ENCODE data around the gene ZNF383.
"Not testable (repeated sequence)": the region's sequence is repeated elsewhere in the genome, so short reads cannot be mapped to it uniquely, and the experiment has no call there.

Gene ZNF383

GRCh38 chr19:37217775-37218591 is at the start of gene ZNF383:
Gene ZNF383 (plus strand): TSS chr19:37218214. CDS start chr19:37230454, 12,240 bp downstream.
- DNase-seq (ENCODE audit: low read depth, low spot score), result peak; percentile 75

- peak; percentile 73 for DNase-seq (ENCODE audit: low read depth, low spot score)
These were observed 45.3 kb upstream of the ZNF383 start, which contains the start of gene ZNF585A for GRCh38 chr19:37172368-37173366. Gene ZNF585A (minus strand): TSS chr19:37172695. CDS start chr19:37169910, 2,785 bp downstream.

GRCh38 chr19:37186071-37186470 is 31.9 kb upstream of the ZNF383 start:
- not testable (repeated sequence) for DNase-seq (ENCODE audit: low read depth, low spot score)

- DNase-seq (ENCODE audit: low read depth, low spot score), result not testable (repeated sequence)
These were observed 22.8 kb upstream of the ZNF383 start for GRCh38 chr19:37195248-37195647.

- DNase-seq (ENCODE audit: low read depth, low spot score), result not testable (repeated sequence)
These were observed 20.9 kb upstream of the ZNF383 start for GRCh38 chr19:37197115-37197514.

- no peak for DNase-seq (ENCODE audit: low read depth, low spot score)
These were observed 20.2 kb upstream of the ZNF383 start for GRCh38 chr19:37197768-37198167.

GRCh38 chr19:37217480-37217774 is 587 bp upstream of the ZNF383 start:
- no peak for DNase-seq (ENCODE audit: low read depth, low spot score)

GRCh38 chr19:37218592-37218935 is 550 bp downstream of the ZNF383 start:
- no peak for DNase-seq (ENCODE audit: low read depth, low spot score)

- DNase-seq (ENCODE audit: low read depth, low spot score), result no peak
These were observed 2.4 kb downstream of the ZNF383 start for GRCh38 chr19:37220383-37220782.

- no peak for DNase-seq (ENCODE audit: low read depth, low spot score)
These were observed 3.1 kb downstream of the ZNF383 start for GRCh38 chr19:37221136-37221535.

GRCh38 chr19:37226248-37226647 is 8.2 kb downstream of the ZNF383 start:
- DNase-seq (ENCODE audit: low read depth, low spot score), result no peak

GRCh38 chr19:37227996-37228395 is 10.0 kb downstream of the ZNF383 start:
- DNase-seq (ENCODE audit: low read depth, low spot score), result no peak

- DNase-seq (ENCODE audit: low read depth, low spot score), result no peak
These were observed 25.2 kb downstream of the ZNF383 start for GRCh38 chr19:37243206-37243632.

GRCh38 chr19:37251308-37252229 is 33.6 kb downstream of the ZNF383 start:
- no peak for DNase-seq (ENCODE audit: low read depth, low spot score)

- not testable (repeated sequence) for DNase-seq (ENCODE audit: low read depth, low spot score)
These were observed 45.0 kb downstream of the ZNF383 start for GRCh38 chr19:37263028-37263427.

GRCh38 chr19:37267005-37267404 is 49.0 kb downstream of the ZNF383 start:
- DNase-seq (ENCODE audit: low read depth, low spot score), result not testable (repeated sequence)

GRCh38 chr19:37267755-37268154 is 49.7 kb downstream of the ZNF383 start:
- not testable (repeated sequence) for DNase-seq (ENCODE audit: low read depth, low spot score)

- not testable (repeated sequence) for DNase-seq (ENCODE audit: low read depth, low spot score)
These were observed 62.6 kb downstream of the ZNF383 start for GRCh38 chr19:37280656-37281055.

- DNase-seq (ENCODE audit: low read depth, low spot score), result not testable (repeated sequence)
These were observed 66.0 kb downstream of the ZNF383 start for GRCh38 chr19:37284020-37284419.

GRCh38 chr19:37289229-37289628 is 71.2 kb downstream of the ZNF383 start:
- not testable (repeated sequence) for DNase-seq (ENCODE audit: low read depth, low spot score)
